Astrocyte (in vitro differentiated cells and primary cell): ENCODE measurements around the gene ZHX3. TPM values are rescaled to one million over a fixed set of nuclear protein-coding genes. Genes with fewer than 3 reads are reported as not detected.

Experiments used
- DNase-seq: peaks from one replicate; pipeline ENCODE4 v3.0.0-alpha.2; 2010; ENCODE audit warnings: low read depth
- FAIRE-seq: peaks from 2 replicates; lab custom pipeline; 2011; peaks lifted over from hg19 to GRCh38; lab: Jason Lieb, UNC
- H2AFZ ChIP-seq: 2 replicates; pipeline ENCODE4 v1.6.0; 2012; ENCODE audit warnings: low read depth, low read length, inconsistent platforms
- H3K27ac ChIP-seq: 2 replicates; pipeline ENCODE4 v1.5.1; 2011; ENCODE audit warnings: low read depth, low read length, inconsistent platforms
- H3K27me3 ChIP-seq: 2 replicates; pipeline ENCODE4 v1.6.0; 2011; ENCODE audit warnings: low read length, inconsistent platforms; ENCODE audit not compliant: insufficient read depth
- H3K36me3 ChIP-seq: 2 replicates; pipeline ENCODE4 v1.5.1; 2011; ENCODE audit warnings: low read length, inconsistent platforms; ENCODE audit not compliant: insufficient read depth
- H3K4me1 ChIP-seq: 2 replicates; pipeline ENCODE4 v1.5.1; 2011; ENCODE audit warnings: low read length, inconsistent platforms; ENCODE audit not compliant: insufficient read depth
- H3K4me2 ChIP-seq: 2 replicates; pipeline ENCODE4 v1.6.0; 2012; ENCODE audit warnings: low read length, inconsistent platforms
- H3K4me3 ChIP-seq: 2 replicates; pipeline ENCODE4 v1.5.1; 2011; ENCODE audit warnings: low read depth, mild to moderate bottlenecking, low read length, inconsistent platforms; ENCODE audit not compliant: insufficient read depth
- H3K79me2 ChIP-seq: 2 replicates; pipeline ENCODE4 v1.6.0; 2012; ENCODE audit warnings: mild to moderate bottlenecking, low read length, inconsistent platforms; ENCODE audit not compliant: insufficient read depth
- H3K9ac ChIP-seq: 2 replicates; pipeline ENCODE4 v1.6.0; 2012; ENCODE audit warnings: mild to moderate bottlenecking, low read length, inconsistent platforms
- H3K9me3 ChIP-seq: 2 replicates; pipeline ENCODE4 v1.5.1; 2012; ENCODE audit warnings: low read depth, mild to moderate bottlenecking, low read length, inconsistent platforms; ENCODE audit not compliant: insufficient read depth
- H4K20me1 ChIP-seq: 2 replicates; pipeline ENCODE4 v1.6.0; 2012; ENCODE audit warnings: low read length, inconsistent platforms; ENCODE audit not compliant: insufficient read depth
- H3K27ac Mint-ChIP-seq: one replicate; pipeline ENCODE4 v1.8.0; 2021; ENCODE audit warnings: mild to moderate bottlenecking, mixed read lengths; ENCODE audit not compliant: unreplicated experiment
- H3K27me3 Mint-ChIP-seq: one replicate; pipeline ENCODE4 v1.8.0; 2021; ENCODE audit warnings: low read depth, mixed read lengths; ENCODE audit not compliant: unreplicated experiment
- H3K36me3 Mint-ChIP-seq: one replicate; pipeline ENCODE4 v1.8.0; 2021; ENCODE audit warnings: low read depth, mixed read lengths; ENCODE audit not compliant: unreplicated experiment
- H3K4me1 Mint-ChIP-seq: one replicate; pipeline ENCODE4 v1.8.0; 2021; ENCODE audit warnings: low read depth, mixed read lengths; ENCODE audit not compliant: unreplicated experiment
- H3K4me3 Mint-ChIP-seq: one replicate; pipeline ENCODE4 v1.8.0; 2021; ENCODE audit warnings: mild to moderate bottlenecking, moderate library complexity, mixed read lengths; ENCODE audit not compliant: unreplicated experiment
- H3K9me3 Mint-ChIP-seq: one replicate; pipeline ENCODE4 v1.8.0; 2021; ENCODE audit warnings: mild to moderate bottlenecking, mixed read lengths; ENCODE audit not compliant: unreplicated experiment
- EZH2 ChIP-seq: IDR thresholded peaks from 2 replicates; pipeline ENCODE4 v1.6.1; 2012; ENCODE audit warnings: mild to moderate bottlenecking, low read length, inconsistent platforms; ENCODE audit not compliant: insufficient read depth
- total RNA-seq: library from RNA; stranded (reverse); gene quantifications from 2 replicates; pipeline ENCODE4 v1.2.1, GENCODE V29; 2021
- TF ChIP-seq, protein P1 (sequence below): IDR thresholded peaks from 2 replicates; pipeline ENCODE4 v1.5.1; 2011; ENCODE audit warnings: low read depth, mild to moderate bottlenecking, inconsistent platforms, low read length, moderate library complexity; ENCODE audit not compliant: insufficient read depth

Gene ZHX3
- total RNA-seq, 1 donor from 2014 or later = 41.6 TPM

DNA sequence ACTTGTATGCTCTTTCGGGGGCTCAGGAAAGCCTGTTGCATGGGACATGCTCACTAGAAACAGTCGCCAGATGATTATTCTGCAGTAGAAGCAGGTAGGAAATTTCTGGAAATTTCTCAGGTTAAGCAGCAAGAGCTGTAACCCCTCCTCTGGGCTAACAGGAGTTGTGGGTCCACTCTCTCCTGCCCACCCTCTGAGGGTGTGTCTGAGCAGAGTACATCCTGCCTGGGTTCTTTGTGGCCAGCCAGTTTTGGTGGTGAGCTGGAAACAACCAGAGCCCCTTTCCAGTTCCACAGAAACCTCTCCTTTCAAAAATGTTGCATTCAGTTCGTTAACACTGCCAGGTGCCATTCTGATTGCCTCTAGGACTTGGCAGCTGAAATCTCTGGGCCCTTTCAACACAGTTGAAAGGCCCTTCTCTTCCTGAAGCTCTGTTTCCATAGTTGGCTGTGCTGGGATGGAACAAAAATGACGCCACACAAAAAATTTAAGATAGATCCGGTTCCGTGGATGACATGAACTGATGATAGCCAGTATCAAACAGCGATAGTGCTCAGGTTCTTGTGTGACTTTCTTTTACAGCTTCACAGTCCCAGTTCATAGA, 141.7 kb downstream of the ZHX3 start:
- peaks cover 31% of the 10 kb centered on the region for H3K4me1 ChIP-seq
- Mint-ChIP-seq H3K9me3 (no peaks in the 10 kb centered on the region), H3K4me3 (no peak overlapping the region), H3K36me3 (peaks cover 39% of the 10 kb centered on the region), H3K27me3 (no peaks in the 10 kb centered on the region), H3K4me1 (peaks cover 46% of the 10 kb centered on the region), H3K27ac (peak overlapping the region; percentile 24)
- no peak overlapping the region for H3K27ac ChIP-seq
- H3K79me2 ChIP-seq = peaks cover 11% of the 10 kb centered on the region
- no peaks in the 10 kb centered on the region for H3K27me3 ChIP-seq
- H3K9me3 ChIP-seq = no peaks in the 10 kb centered on the region
- DNase-seq (no peak), FAIRE-seq (no peak)
- TF ChIP-seq, protein P1, sequence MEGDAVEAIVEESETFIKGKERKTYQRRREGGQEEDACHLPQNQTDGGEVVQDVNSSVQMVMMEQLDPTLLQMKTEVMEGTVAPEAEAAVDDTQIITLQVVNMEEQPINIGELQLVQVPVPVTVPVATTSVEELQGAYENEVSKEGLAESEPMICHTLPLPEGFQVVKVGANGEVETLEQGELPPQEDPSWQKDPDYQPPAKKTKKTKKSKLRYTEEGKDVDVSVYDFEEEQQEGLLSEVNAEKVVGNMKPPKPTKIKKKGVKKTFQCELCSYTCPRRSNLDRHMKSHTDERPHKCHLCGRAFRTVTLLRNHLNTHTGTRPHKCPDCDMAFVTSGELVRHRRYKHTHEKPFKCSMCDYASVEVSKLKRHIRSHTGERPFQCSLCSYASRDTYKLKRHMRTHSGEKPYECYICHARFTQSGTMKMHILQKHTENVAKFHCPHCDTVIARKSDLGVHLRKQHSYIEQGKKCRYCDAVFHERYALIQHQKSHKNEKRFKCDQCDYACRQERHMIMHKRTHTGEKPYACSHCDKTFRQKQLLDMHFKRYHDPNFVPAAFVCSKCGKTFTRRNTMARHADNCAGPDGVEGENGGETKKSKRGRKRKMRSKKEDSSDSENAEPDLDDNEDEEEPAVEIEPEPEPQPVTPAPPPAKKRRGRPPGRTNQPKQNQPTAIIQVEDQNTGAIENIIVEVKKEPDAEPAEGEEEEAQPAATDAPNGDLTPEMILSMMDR = no peak
- no peak for TF ChIP-seq EZH2
- peaks cover 37% of the 10 kb centered on the region for H3K36me3 ChIP-seq
- H3K4me2 ChIP-seq = no peak overlapping the region
- no peak overlapping the region for H3K9ac ChIP-seq
- peaks cover 35% of the 10 kb centered on the region for H4K20me1 ChIP-seq
- no peak overlapping the region for H2AFZ ChIP-seq
- H3K4me3 ChIP-seq = no peak overlapping the region

DNA sequence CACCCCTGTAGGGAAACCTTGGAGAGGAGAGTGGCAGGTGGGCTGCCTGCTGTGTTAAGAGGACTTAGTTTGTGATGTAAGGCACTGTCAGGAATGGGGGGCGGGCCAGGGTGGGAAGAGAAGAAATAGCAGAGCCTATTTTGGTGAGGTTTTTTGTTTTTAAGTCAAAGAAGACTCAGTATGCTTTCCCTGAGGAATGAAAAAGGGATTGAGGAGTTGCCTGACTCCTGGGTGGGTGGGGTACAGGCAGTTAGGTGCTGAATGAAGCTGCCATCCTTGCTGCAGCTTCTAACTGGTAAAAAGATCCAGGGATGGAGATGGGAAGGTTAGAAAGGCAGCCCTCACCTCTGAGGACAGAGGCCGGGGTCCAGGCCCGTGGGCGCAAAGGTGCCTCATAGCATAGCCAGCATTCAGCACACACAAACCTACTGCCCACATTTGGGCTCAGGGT, 142.3 kb downstream of the ZHX3 start:
- DNase-seq (no peak), FAIRE-seq (no peak)
- Mint-ChIP-seq H3K27me3 (no peaks in the 10 kb centered on the region), H3K4me1 (peaks cover 41% of the 10 kb centered on the region), H3K9me3 (no peaks in the 10 kb centered on the region), H3K4me3 (no peak overlapping the region), H3K27ac (peak overlapping the region; percentile 23), H3K36me3 (peaks cover 42% of the 10 kb centered on the region)
- no peak overlapping the region for H3K4me3 ChIP-seq
- H3K9me3 ChIP-seq = no peaks in the 10 kb centered on the region
- H3K4me2 ChIP-seq = no peak overlapping the region
- no peak overlapping the region for H2AFZ ChIP-seq
- H3K36me3 ChIP-seq = peaks cover 40% of the 10 kb centered on the region
- H3K4me1 ChIP-seq = peaks cover 31% of the 10 kb centered on the region
- H4K20me1 ChIP-seq = peaks cover 41% of the 10 kb centered on the region
- H3K79me2 ChIP-seq = peaks cover 11% of the 10 kb centered on the region
- no peak overlapping the region for H3K27ac ChIP-seq
- no peaks in the 10 kb centered on the region for H3K27me3 ChIP-seq
- TF ChIP-seq, protein P1 = no peak
- no peak for TF ChIP-seq EZH2
- no peak overlapping the region for H3K9ac ChIP-seq

DNA sequence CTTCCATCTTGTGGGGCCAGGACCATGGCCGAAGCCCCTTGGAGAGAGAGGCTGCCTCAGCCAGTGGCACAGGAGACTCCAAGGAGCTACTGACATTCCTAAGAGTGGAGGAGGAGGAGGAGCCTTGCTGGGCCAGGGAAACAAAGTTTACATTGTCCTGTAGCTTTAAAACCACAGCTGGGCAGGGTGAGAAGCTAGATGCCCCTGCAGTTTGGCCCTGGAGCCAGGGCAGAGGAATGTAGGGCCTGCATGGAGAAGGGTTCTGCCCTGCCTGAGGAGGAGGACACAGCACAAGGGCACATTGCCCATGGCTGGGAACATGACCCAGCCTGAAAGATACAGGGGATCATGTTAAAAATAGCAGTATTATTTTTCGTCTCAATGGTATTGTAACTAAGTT, 142.7 kb downstream of the ZHX3 start:
- Histone ChIP-seq H3K9me3 (no peaks in the 10 kb centered on the region), H3K4me3 (no peak overlapping the region), H3K4me2 (no peak overlapping the region), H3K4me1 (peaks cover 31% of the 10 kb centered on the region), H4K20me1 (peaks cover 45% of the 10 kb centered on the region), H3K27me3 (no peaks in the 10 kb centered on the region), H2AFZ (no peak overlapping the region), H3K9ac (peak overlapping the region; percentile 29), H3K79me2 (peaks cover 11% of the 10 kb centered on the region), H3K36me3 (peaks cover 42% of the 10 kb centered on the region), H3K27ac (no peak overlapping the region)
- no peak for FAIRE-seq
- H3K27ac Mint-ChIP-seq = peak overlapping the region; percentile 23
- H3K27me3 Mint-ChIP-seq = no peaks in the 10 kb centered on the region
- DNase-seq = no peak
- no peaks in the 10 kb centered on the region for H3K9me3 Mint-ChIP-seq
- H3K4me1 Mint-ChIP-seq = peaks cover 41% of the 10 kb centered on the region
- H3K36me3 Mint-ChIP-seq = peaks cover 45% of the 10 kb centered on the region
- H3K4me3 Mint-ChIP-seq = no peak overlapping the region
- TF ChIP-seq, protein P1 = no peak
- TF ChIP-seq EZH2 = no peak
